Measurements from ENCODE around the gene GDF2. TPM values are rescaled to one million over a fixed set of nuclear protein-coding genes. Genes with fewer than 3 reads are reported as not detected.

GDF2 gene
- polyA plus RNA-seq, 1 donor from 2014 or later: not detected

- no peak overlapping the region for H2AFZ ChIP-seq (ENCODE audit: low read depth, low read length)
Measured at GRCh38 chr10:47316131-47316530, 6.1 kb upstream of the GDF2 start.

DNA sequence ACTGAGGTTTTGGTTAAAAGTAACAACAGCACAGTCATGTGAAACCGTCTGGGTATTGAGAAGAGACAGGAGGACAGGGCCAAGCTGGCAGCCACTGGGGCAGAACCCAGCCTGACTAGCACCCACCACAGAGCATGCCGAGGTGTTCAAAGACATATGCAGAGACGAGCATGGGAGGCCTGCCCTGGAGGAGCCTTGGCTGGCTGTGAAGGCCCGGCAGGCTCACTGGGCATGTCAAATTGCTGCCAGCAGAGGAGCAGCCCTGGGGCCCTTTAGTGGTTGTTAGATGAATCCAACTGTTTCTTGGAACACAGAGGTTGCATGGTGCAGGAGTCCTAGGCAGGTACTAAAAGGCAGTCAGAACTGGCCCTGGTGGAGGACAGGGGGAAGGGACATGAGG, 5.0 kb upstream of the GDF2 start:
- Histone ChIP-seq H3F3A (ENCODE audit: insufficient read depth, low read length, poor library complexity, severe bottlenecking) (no peaks in the 10 kb centered on the region), H3K9me2 (ENCODE audit: insufficient read depth, low read length) (no peaks in the 10 kb centered on the region), H3K4me2 (ENCODE audit: low read length) (no peak overlapping the region), H3K27me3 (ENCODE audit: insufficient read depth, low read depth, low read length) (no peaks in the 10 kb centered on the region), H3K36me3 (ENCODE audit: insufficient read depth, low read length) (no peaks in the 10 kb centered on the region), H3K79me2 (replicated peaks; ENCODE audit: insufficient read depth, low read length) (no peaks in the 10 kb centered on the region), H3K9me3 (ENCODE audit: low read length) (no peaks in the 10 kb centered on the region), H4K20me1 (ENCODE audit: insufficient read depth) (no peaks in the 10 kb centered on the region), H3K27ac (ENCODE audit: low read length) (no peak overlapping the region), H3K4me3 (ENCODE audit: low read length) (no peak overlapping the region), H3K9ac (ENCODE audit: low read length) (no peak overlapping the region), H2AFZ (ENCODE audit: low read depth, low read length) (no peak overlapping the region)
- TF ChIP-seq SMC3 (conservative IDR thresholded peaks at IDR 0.05; ENCODE audit: poor library complexity): no peak

More at GRCh38 chr10:47316131-47316530, 6.1 kb upstream of the GDF2 start:
- Histone ChIP-seq H3K79me2 (replicated peaks; ENCODE audit: insufficient read depth, low read length) (no peaks in the 10 kb centered on the region), H3K9me2 (ENCODE audit: insufficient read depth, low read length) (no peaks in the 10 kb centered on the region), H4K20me1 (ENCODE audit: insufficient read depth) (no peaks in the 10 kb centered on the region), H3K27ac (ENCODE audit: low read length) (no peak overlapping the region), H3F3A (ENCODE audit: insufficient read depth, low read length, poor library complexity, severe bottlenecking) (no peaks in the 10 kb centered on the region), H3K27me3 (ENCODE audit: insufficient read depth, low read depth, low read length) (no peaks in the 10 kb centered on the region), H3K4me3 (ENCODE audit: low read length) (no peak overlapping the region), H3K9me3 (ENCODE audit: low read length) (no peaks in the 10 kb centered on the region), H3K36me3 (ENCODE audit: insufficient read depth, low read length) (no peaks in the 10 kb centered on the region), H3K9ac (ENCODE audit: low read length) (no peak overlapping the region), H3K4me2 (ENCODE audit: low read length) (no peak overlapping the region)
- TF ChIP-seq REST (IDR thresholded peaks at IDR 0.05; ENCODE audit: borderline replicate concordance): no peak
- TF ChIP-seq SMC3 (conservative IDR thresholded peaks at IDR 0.05; ENCODE audit: poor library complexity): no peak
- TF ChIP-seq RAD21 (conservative IDR thresholded peaks at IDR 0.05): no peak
- no peak for TF ChIP-seq EP300 (conservative IDR thresholded peaks at IDR 0.05; ENCODE audit: poor library complexity, severe bottlenecking)
- TF ChIP-seq POLR2AphosphoS5 (IDR thresholded peaks at IDR 0.05): no peak
- TF ChIP-seq MXI1 (conservative IDR thresholded peaks at IDR 0.05; ENCODE audit: poor library complexity, severe bottlenecking): no peak
- no peak for TF ChIP-seq TAF1 (IDR thresholded peaks at IDR 0.05; ENCODE audit: low read depth)
- TF ChIP-seq CTCF (IDR thresholded peaks at IDR 0.05; ENCODE audit: poor library complexity, severe bottlenecking): no peak
- no peak for TF ChIP-seq EZH2 (IDR thresholded peaks at IDR 0.05; ENCODE audit: borderline replicate concordance, insufficient read depth, low read length, poor library complexity, severe bottlenecking)

- Histone ChIP-seq H3K9me3 (ENCODE audit: low read length) (no peaks in the 10 kb centered on the region), H3K79me2 (replicated peaks; ENCODE audit: insufficient read depth, low read length) (no peaks in the 10 kb centered on the region), H3K27ac (ENCODE audit: low read length) (no peak overlapping the region), H3K9me2 (ENCODE audit: insufficient read depth, low read length) (no peaks in the 10 kb centered on the region), H3K36me3 (ENCODE audit: insufficient read depth, low read length) (no peaks in the 10 kb centered on the region), H3K4me2 (ENCODE audit: low read length) (no peak overlapping the region), H3F3A (ENCODE audit: insufficient read depth, low read length, poor library complexity, severe bottlenecking) (no peaks in the 10 kb centered on the region), H2AFZ (ENCODE audit: low read depth, low read length) (no peak overlapping the region), H3K4me3 (ENCODE audit: low read length) (no peak overlapping the region), H3K9ac (ENCODE audit: low read length) (no peak overlapping the region), H3K27me3 (ENCODE audit: insufficient read depth, low read depth, low read length) (no peaks in the 10 kb centered on the region), H4K20me1 (ENCODE audit: insufficient read depth) (no peaks in the 10 kb centered on the region)
- TF ChIP-seq CTCF (IDR thresholded peaks at IDR 0.05; ENCODE audit: poor library complexity, severe bottlenecking) (no peak), EZH2 (IDR thresholded peaks at IDR 0.05; ENCODE audit: borderline replicate concordance, insufficient read depth, low read length, poor library complexity, severe bottlenecking) (no peak), SMC3 (conservative IDR thresholded peaks at IDR 0.05; ENCODE audit: poor library complexity) (no peak), EP300 (conservative IDR thresholded peaks at IDR 0.05; ENCODE audit: poor library complexity, severe bottlenecking) (no peak), POLR2AphosphoS5 (IDR thresholded peaks at IDR 0.05) (no peak), RAD21 (conservative IDR thresholded peaks at IDR 0.05) (no peak), MXI1 (conservative IDR thresholded peaks at IDR 0.05; ENCODE audit: poor library complexity, severe bottlenecking) (no peak), REST (IDR thresholded peaks at IDR 0.05; ENCODE audit: borderline replicate concordance) (no peak), TAF1 (IDR thresholded peaks at IDR 0.05; ENCODE audit: low read depth) (no peak)
Measured at GRCh38 chr10:47318706-47319105, 3.5 kb upstream of the GDF2 start.

Data from neural cell (in vitro differentiated cells).